ENCODE results near the gene CFAP58.

DNA sequence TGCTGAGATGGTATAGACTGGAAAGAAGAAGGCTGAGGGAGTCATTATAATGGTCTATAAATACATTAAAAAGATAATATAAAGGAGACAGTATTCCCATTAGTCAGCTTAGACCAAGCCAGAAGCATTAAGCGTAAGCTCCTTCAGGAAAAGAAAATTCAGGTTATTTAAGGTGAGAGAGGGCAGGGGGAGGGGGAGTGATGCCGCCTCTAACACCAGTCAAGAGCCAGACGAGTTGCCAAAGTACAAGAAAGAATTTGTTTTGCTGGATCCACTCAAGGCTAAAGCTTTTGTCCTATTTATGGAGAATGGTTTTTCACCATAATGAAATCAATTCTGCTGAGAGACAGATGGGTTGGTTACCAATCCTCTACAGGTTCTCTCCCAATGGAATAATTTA is 99.3 kb downstream of the CFAP58 start:
- TF ChIP-seq, protein P1, sequence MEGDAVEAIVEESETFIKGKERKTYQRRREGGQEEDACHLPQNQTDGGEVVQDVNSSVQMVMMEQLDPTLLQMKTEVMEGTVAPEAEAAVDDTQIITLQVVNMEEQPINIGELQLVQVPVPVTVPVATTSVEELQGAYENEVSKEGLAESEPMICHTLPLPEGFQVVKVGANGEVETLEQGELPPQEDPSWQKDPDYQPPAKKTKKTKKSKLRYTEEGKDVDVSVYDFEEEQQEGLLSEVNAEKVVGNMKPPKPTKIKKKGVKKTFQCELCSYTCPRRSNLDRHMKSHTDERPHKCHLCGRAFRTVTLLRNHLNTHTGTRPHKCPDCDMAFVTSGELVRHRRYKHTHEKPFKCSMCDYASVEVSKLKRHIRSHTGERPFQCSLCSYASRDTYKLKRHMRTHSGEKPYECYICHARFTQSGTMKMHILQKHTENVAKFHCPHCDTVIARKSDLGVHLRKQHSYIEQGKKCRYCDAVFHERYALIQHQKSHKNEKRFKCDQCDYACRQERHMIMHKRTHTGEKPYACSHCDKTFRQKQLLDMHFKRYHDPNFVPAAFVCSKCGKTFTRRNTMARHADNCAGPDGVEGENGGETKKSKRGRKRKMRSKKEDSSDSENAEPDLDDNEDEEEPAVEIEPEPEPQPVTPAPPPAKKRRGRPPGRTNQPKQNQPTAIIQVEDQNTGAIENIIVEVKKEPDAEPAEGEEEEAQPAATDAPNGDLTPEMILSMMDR (IDR thresholded peaks at IDR 0.05), result no peak
- TF ChIP-seq POLR2A (IDR thresholded peaks at IDR 0.05), result no peak
- no peak for TF ChIP-seq EP300 (IDR thresholded peaks at IDR 0.05)
- TF ChIP-seq POLR2AphosphoS5 (IDR thresholded peaks at IDR 0.05), result no peak
